ENCODE data around the gene TUBGCP6. TPM values are rescaled to one million over a fixed set of nuclear protein-coding genes. Genes with fewer than 3 reads are reported as not detected.

The TUBGCP6 gene
- total RNA-seq, 4 donors from 2014 or later, result 19.1 to 52.2 (median 40.7) TPM

DNA sequence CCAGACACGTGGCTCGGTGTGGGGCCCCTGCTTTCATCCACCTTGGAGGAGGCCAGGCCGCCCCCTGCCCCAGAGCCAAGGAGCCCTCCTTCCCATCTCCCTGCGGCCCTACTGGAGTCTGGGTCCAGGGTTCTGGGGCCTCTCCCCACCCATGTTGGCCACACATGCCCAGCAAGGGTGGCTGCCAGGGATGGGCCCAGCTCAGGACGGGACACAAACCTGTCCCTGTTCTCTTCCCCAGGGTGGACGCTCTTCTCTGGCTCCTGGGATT is 69.7 kb downstream of the TUBGCP6 start:
- Histone ChIP-seq H3K27me3 (peaks cover 0 to 2% of the 10 kb centered on the region in 2 donors), H3K27ac (no peak overlapping the region), H3K9me3 (no peaks in the 10 kb centered on the region), H3K36me3 (no peaks in the 10 kb centered on the region), H3K4me1 (no peaks in the 10 kb centered on the region), H3K4me3 (no peak overlapping the region)
- no peak for DNase-seq
- intact Hi-C loops (cut with DNase I; ENCODE audit: low total_unique reads), result no loop called here
- TF ChIP-seq, protein P1, sequence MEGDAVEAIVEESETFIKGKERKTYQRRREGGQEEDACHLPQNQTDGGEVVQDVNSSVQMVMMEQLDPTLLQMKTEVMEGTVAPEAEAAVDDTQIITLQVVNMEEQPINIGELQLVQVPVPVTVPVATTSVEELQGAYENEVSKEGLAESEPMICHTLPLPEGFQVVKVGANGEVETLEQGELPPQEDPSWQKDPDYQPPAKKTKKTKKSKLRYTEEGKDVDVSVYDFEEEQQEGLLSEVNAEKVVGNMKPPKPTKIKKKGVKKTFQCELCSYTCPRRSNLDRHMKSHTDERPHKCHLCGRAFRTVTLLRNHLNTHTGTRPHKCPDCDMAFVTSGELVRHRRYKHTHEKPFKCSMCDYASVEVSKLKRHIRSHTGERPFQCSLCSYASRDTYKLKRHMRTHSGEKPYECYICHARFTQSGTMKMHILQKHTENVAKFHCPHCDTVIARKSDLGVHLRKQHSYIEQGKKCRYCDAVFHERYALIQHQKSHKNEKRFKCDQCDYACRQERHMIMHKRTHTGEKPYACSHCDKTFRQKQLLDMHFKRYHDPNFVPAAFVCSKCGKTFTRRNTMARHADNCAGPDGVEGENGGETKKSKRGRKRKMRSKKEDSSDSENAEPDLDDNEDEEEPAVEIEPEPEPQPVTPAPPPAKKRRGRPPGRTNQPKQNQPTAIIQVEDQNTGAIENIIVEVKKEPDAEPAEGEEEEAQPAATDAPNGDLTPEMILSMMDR (IDR thresholded peaks at IDR 0.05), result no peak
- TF ChIP-seq POLR2A (IDR thresholded peaks at IDR 0.05), result no peak

DNA sequence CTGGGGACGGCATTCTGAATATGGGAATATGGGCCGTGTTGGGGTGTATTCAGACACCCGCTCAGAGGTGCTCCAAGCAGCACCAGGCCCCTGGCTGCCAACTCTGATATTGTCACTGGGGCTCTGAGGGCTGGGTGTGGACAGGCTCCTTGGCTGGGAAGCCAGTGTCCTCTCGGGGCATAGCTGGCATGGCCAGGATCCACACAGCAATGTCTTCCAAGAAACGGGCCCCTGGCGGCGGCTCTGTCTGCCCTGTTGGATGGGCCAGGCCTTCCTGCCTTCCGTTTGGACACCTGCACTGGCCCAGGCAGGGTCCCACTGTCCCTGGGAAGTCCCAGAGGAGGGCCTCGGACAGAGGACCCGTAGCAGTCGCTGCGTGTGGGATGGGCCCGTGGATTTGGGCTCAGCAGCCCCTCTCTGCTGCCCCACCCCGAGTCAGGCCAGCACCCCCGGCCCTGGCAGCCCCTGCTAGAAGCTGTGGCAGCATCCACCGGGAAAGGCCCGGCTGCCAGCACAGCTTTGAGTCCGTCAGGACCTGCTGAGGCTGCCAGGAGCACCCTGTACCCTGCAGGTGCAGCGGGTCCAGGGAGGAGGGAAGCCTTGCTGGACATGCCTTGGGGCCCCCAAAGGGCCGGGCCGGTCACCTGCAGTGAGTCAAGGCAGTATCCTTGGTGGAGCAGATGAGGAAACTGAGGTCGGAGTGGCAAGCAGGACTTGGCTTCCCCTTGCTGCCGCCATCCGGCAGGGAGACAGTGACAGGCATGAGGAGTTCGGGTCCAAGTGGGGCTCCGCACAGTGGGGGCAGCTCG is 70.2 kb downstream of the TUBGCP6 start:
- TF ChIP-seq, protein P1 (IDR thresholded peaks at IDR 0.05), result no peak
- no peak for TF ChIP-seq POLR2A (IDR thresholded peaks at IDR 0.05)
- no peak for DNase-seq
- peaks cover 0 to 5% of the 10 kb centered on the region in 2 donors for H3K4me1 ChIP-seq
- H3K4me3 ChIP-seq, result no peak overlapping the region
- no peaks in the 10 kb centered on the region for H3K9me3 ChIP-seq
- H3K27ac ChIP-seq, result no peak overlapping the region
- H3K36me3 ChIP-seq, result no peaks in the 10 kb centered on the region
- H3K27me3 ChIP-seq, result peaks cover 0 to 2% of the 10 kb centered on the region in 2 donors
- intact Hi-C loops (cut with DNase I; ENCODE audit: low total_unique reads), result no loop called here

DNA sequence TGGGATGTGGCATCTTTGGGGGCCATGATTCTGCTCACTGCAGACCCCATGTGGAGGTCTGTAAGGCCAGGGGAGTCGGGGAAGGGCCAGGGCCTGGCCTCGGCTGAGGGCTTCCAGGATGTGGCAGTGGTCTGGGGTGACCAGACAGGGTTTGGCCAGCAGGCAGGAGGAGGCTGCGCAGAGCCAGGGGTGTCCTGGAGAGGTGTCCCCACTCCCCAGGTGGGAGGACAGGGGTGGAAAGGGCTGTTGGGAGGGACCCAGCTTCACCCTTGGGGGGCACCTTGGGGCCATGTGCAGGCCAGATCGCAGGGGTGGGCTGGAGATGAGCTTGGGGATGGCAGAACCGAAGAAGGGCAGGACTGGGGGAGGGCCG is 70.9 kb downstream of the TUBGCP6 start:
- H3K27me3 ChIP-seq, result peaks cover 0 to 2% of the 10 kb centered on the region in 2 donors
- intact Hi-C loops (cut with DNase I; ENCODE audit: low total_unique reads), result no loop called here

DNA sequence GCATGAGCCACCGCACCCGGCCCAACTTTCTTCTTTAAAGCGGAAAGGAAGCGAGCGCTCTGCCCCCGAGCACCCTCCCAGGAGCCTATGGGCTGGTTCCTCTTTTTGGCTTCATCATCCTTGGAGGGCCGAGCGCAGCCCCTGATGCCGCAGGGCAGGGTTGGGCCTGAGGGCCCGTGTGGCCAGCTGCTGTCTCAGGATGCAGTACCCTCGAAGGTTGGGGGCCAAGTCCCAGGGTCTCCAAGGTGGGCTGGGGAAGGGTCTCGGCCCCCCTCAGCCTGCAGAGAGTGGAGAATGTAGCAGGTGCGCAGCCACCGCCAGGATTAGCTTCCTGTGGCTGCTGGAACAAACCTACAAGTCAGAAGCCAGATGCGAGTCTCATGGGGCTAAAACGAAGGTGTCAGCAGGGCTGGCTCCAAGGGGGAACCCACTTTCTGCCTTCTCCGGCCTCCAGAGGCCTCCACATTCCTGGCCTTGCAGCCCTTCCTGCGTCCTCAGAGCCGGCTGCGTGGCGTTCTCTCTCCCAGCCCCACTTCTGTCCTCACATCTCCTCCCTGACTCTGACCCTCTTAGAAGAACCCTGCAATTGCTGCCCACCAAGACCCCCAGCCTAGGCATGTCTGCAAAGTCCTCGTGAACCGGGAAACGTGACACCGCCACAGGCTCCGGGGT is 71.4 kb downstream of the TUBGCP6 start:
- H3K4me1 ChIP-seq, result peaks cover 0 to 9% of the 10 kb centered on the region in 2 donors
- H3K9me3 ChIP-seq, result no peaks in the 10 kb centered on the region
- no peaks in the 10 kb centered on the region for H3K36me3 ChIP-seq
- H3K27ac ChIP-seq, result no peak overlapping the region
- no peak overlapping the region for H3K4me3 ChIP-seq
- intact Hi-C loops (cut with DNase I; ENCODE audit: low total_unique reads), result no loop called here
- TF ChIP-seq, protein P1 (IDR thresholded peaks at IDR 0.05), result no peak
- TF ChIP-seq POLR2A (IDR thresholded peaks at IDR 0.05), result no peak
- H3K27me3 ChIP-seq, result peaks cover 0 to 2% of the 10 kb centered on the region in 2 donors
- no peak for DNase-seq

More for the DNA sequence above, 70.9 kb downstream of the TUBGCP6 start:
- H3K36me3 ChIP-seq, result no peaks in the 10 kb centered on the region
- peaks cover 0 to 9% of the 10 kb centered on the region in 2 donors for H3K4me1 ChIP-seq
- H3K9me3 ChIP-seq, result no peaks in the 10 kb centered on the region
- H3K27ac ChIP-seq, result no peak overlapping the region
- no peak for TF ChIP-seq POLR2A (IDR thresholded peaks at IDR 0.05)
- TF ChIP-seq, protein P1 (IDR thresholded peaks at IDR 0.05), result no peak
- no peak overlapping the region for H3K4me3 ChIP-seq
- no peak for DNase-seq

DNA sequence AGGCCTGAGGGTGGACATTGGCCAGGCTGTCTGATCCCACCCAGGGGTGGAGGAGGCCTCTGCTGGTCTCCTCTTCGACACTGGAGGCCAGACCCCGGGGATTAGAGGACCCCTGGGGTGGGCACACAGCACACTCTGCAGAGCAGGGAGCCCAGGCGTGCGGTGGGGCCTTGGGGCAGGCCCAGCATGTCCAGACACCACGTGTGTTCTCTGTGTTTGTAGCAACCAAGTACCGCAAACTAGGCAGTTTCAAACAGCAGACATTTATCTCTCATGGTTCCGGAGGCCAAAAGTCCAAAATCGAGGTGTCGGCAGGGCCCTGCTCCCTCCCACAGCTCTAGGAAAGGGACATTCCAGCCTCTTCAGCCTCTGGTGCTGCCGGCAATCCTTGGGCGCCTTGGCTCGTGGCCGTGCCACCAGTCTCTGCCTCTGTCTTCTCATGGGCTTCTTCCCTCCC is 72.8 kb downstream of the TUBGCP6 start:
- Histone ChIP-seq H3K4me1 (peaks cover 0 to 9% of the 10 kb centered on the region in 2 donors), H3K27ac (no peak overlapping the region), H3K4me3 (no peak overlapping the region), H3K9me3 (no peaks in the 10 kb centered on the region), H3K27me3 (peaks cover 0 to 2% of the 10 kb centered on the region in 2 donors), H3K36me3 (no peaks in the 10 kb centered on the region)
- no peak for TF ChIP-seq POLR2A (IDR thresholded peaks at IDR 0.05)
- TF ChIP-seq, protein P1 (IDR thresholded peaks at IDR 0.05), result no peak
- no peak for DNase-seq
- intact Hi-C loops (cut with DNase I; ENCODE audit: low total_unique reads), result no loop called here
